NCI-H1092 (cell line): Measurements from ENCODE around the gene NPIPA1.
"Not testable (repeated sequence)": the region's sequence is repeated elsewhere in the genome, so short reads cannot be mapped to it uniquely, and the experiment has no call there.

ENCODE experiments used
- DNase-seq: peaks from one replicate; lab custom pipeline; 2025; lab: John Stamatoyannopoulos, UW

The NPIPA1 gene

DNA sequence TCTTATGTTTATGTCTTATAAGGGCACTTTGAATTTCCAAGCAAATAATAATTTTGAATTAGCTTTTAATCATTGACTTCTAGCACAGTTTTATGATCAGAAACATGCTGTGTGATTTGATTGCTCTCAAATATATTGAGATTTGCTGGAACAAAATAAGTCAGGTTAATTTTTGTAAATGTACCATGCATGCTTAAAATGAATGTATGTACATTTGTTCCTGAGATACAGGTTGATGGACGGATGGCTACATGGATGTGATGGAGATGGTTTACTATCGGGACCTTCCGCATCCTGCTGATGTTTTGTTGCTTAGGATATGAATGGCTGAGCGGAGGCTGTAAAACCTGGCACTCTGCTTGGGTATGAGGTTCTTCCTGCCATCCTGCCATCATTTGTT lies at the start of gene NPIPA1:
NPIPA1 (plus strand) TSS at position 301 of the 400 bp plus-strand sequence; CDS start at position 301, 0 bp downstream.
- not testable (repeated sequence) for DNase-seq

DNA sequence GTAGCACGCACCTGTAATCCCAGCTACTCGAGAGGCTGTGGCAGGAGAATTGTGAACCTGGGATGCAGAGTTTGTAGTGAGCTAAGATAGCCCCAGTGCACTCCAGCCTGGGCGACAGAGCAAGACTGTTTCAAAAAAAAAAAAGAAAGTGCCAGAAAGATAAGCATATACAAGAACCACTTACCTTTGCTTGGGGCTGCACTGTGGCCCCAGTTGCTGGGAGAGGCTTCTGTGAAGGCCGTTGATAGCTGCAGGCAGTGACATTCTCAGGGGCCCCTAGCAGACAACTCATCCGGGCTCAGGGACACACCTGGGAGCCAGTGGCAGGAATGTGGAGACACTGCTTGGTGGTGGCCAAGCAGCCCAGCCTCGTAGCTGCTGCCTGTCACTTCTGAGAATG lies 45.1 kb upstream of the NPIPA1 start:
- DNase-seq, result not testable (repeated sequence)

DNA sequence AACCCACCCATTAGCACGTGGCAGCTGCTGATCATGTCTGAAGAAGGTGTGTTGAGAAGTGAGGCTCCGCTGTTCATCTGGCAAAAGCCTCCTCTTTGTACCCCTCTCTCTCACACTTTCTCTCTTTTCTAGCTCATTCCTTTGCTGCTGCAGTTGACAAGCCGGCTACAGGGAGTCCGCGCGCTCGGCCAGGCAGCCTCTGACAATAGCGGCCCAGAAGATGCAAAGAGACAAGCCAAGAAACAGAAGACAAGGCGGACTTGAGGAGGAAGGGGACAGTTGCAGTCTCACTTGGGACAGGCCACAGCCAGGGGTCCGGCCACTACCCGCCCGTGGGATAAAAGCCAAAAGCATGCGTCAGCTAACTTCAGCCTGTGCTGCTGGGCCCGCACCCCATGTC lies 41.9 kb upstream of the NPIPA1 start:
- DNase-seq, result not testable (repeated sequence)

DNA sequence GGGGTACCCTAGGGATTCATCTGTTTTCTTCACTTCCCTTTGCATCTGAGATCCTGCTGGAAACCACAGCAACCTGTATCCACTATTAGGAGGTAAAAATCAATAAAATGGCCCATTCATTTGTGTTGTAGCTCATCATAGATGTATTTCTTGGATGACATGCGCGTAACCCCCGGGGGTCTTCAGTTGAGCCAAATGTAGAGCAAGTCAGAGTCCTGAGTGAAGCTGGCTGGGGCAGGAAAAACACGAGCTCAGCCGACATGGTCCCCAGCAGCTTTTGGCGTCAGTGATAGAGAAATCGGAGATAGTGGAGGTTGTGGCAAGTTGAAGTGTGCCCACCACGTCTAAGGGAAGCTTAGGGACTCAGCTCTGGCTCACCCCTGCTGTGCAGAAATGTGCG lies 41.2 kb upstream of the NPIPA1 start:
- not testable (repeated sequence) for DNase-seq

DNA sequence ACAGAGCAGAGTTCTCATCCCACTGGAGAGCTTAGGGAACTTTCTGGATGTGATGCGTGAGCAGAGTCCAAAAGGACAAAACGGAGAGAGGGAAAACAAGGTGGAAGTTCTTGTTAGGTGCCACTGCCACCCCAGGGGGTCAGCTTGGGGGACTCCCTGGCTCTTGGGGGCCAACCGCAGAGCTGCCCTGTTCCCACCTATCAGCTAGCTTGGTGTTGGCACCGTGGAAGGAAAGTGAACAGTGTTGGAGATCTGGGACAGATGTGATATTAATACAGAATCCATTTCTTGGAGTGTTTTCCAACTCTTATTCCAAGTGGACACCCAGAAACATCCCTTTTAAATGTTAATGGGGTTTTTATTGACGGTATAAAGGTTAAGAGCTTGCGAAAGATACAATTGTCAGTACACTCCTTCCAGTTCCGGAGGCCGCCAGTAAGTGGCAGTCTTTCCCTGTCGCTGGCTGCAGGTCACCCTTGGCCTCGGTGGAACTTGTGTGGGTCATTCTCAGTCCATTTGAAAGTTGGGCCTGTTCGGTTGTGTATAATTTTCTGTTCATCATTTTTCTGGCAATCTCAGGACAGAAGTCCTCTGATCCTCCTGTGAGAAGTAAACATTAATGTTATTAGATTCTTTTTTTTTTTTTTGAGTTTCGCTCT lies 40.1 kb upstream of the NPIPA1 start:
- DNase-seq, result not testable (repeated sequence)

DNA sequence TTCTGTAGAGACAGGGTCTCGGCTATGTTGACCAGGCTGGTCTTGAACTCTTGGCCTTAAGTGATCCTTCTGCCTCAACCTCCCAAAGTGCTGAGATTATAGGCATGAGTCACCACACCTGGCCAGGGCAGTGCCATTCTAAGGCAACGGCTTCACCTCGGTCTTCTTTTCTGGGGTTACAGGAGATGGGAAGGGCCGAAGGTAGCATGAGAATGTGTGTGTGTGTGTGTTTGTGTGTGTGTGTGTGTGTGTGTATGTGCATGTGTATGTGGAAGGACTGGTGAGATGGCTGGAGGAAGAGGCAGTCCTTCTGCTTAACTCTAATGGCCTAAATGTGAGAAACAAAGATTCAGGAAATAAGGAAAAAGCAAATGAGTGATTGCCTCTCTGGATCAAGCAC lies 39.1 kb upstream of the NPIPA1 start:
- not testable (repeated sequence) for DNase-seq

DNA sequence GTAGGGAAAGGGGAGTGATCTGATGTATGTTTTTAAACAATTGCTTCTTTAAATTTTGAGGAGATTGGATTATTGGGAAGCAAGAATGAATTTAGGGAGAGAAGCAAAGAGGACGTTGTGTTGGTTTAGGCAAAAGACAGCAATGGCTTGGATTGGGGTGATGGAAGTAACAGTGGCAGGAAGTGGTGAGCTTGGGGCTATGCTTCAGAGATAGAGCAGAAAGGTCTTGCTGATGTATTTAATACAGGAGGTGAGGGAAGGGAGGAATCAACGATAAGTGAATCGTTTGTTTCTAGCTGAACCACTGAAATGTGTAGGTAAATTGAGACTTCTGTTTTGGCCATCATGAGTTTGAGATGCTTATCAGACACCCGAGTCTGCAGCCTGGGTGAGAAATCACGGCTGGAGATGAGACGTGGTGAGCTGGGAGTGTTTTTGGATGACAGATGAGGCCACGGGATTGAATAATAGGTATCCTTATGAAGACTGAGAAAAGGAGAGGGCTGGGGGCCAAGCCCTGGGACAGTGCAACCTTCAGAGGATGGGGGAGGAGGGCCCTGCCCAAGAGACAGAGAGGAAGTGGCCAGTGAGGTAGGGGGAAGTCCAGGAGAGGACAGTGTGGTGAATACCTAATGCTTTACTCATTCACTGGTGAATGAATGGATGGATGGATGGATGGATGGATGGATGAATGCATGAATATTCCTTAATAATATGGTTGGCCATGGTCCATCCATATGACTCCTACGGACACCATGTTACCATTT lies 33.9 kb upstream of the NPIPA1 start:
- not testable (repeated sequence) for DNase-seq

DNA sequence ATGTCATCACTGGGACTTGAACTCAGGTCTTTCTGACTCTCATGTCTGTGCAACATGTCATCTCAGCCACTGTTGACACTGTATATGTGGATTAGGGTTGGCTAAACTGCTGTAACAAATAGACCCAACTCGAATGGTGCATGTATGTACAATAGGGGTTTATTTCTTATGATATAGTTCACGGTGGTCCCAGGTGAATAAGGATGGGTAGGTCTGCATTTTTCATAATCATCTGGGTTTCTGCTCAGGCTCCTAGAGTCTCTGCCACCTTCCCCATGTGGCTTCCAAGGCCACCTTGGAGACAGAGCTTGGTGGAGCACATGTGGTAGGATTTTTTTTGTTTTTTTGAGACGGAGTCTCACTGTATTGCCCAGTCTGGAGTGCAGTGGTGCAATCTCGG lies 27.5 kb upstream of the NPIPA1 start:
- not testable (repeated sequence) for DNase-seq

DNA sequence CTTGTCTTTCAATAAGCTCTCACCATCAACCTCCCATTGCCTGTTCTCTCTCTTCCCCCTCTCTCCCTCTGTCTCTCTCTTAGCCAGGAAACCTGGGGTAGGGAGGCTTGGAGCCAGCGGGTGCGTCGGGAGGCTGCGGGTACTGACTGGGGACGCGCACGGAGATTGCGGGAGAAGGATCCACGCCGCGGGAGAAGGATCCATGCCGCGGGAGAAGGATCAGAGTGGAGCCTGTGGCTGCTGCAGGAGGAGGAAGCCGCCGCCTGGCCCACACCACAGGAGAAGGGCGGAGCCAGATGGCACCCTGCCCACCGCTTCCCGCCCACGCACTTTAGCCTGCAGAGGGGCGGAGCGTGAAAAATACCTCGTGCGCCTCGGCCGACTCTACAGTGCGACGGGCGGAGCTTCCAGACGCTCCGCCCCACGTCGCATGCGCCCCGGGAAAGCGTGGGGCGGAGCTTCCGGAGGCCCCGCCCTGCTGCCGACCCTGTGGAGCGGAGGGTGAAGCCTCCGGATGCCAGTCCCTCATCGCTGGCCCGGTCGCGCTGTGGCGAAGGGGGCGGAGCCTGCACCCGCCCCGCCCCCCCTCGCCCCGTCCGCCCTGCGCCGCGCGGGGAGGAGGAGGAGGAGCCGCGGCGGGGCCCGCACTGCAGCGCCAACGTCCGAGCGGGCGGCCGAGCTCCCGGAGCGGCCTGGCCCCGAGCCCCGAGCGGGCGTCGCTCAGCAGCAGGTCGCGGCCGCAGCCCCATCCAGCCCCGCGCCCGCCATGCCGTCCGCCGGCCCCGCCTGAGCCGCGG lies 26.2 kb upstream of the NPIPA1 start:
- not testable (repeated sequence) for DNase-seq

DNA sequence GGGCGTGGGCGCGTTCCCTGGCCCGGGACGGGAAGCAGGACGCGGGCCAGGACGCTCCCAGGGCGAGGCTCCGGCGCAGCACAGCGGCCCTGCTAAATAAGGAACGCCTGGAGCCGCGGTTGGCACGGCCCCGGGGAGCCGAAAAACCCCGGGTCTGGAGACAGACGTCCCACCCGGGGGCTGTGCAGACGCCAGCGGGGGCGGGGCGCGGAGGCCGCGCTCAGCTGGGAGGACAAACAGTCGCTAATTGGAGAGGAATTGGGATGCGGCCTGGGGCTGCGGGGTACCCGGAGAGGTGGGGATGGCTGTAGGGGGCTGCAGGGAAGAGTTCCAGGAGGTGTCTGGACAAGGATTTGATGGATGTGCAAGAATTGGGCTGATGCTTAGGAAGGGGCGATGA lies 25.3 kb upstream of the NPIPA1 start:
- not testable (repeated sequence) for DNase-seq

DNA sequence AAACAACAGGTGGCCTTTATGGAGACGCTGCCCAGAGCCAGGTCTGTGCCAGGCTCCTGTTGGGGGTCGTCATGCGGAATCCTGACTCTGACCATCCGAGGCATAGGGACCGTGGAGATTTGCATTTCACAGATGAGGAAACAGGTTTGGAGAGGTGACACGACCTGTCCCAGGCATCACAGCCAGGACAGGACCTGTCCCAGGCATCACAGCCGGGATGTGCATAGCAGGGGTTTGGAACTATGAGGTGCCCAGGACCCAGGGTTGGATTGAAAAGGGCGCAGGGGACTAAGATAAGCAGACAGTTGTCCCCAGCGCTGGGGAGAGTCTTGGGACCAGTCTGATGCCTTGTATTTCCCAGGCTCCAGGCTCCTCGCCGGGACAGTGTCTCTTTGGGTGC lies 24.7 kb upstream of the NPIPA1 start:
- not testable (repeated sequence) for DNase-seq

DNA sequence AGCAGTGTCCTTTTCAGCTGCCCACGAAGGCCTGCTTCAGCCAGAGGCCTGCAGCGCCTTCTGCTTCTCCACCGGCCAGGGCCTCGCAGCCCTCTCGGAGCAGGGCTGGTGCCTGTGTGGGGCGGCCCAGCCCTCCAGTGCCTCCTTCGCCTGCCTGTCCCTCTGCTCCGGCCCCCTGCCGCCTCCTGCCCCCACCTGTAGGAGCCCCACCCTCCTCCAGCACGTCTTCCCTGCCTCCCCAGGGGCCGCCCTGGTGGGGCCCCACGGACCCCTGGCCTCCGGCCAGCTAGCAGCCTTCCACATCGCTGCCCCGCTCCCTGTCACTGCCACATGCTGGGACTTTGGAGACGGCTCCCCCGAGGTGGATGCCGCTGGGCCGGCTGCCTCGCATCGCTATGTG lies 18.7 kb upstream of the NPIPA1 start:
- not testable (repeated sequence) for DNase-seq

DNA sequence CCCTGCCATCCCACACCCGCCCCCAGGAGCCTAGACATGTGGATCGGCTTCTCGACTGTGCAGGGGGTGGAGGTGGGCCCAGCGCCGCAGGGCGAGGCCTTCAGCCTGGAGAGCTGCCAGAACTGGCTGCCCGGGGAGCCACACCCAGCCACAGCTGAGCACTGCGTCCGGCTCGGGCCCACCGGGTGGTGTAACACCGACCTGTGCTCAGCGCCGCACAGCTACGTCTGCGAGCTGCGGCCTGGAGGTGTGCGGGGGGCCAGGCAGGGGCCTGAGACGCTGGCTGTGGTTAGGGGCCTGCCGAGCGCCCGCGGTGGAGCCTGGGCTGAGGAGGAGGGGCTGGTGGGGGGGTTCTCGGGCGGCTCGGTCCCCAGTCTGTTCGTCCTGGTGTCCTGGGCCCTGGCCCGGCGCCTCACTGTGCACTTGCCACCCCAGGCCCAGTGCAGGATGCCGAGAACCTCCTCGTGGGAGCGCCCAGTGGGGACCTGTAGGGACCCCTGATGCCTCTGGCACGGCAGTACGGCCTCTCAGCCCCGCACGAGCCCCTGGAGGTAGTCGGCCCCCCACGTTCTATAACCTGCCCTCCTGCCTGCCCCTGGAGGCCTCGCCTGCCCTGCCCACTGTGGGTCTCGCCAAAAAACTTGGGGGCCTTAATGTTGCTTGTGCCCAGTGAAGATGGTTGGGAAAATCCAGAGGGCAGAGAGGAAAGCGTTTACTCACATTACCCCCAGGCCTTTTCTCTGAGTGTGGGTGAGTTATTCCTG lies 17.2 kb upstream of the NPIPA1 start:
- DNase-seq, result not testable (repeated sequence)

DNA sequence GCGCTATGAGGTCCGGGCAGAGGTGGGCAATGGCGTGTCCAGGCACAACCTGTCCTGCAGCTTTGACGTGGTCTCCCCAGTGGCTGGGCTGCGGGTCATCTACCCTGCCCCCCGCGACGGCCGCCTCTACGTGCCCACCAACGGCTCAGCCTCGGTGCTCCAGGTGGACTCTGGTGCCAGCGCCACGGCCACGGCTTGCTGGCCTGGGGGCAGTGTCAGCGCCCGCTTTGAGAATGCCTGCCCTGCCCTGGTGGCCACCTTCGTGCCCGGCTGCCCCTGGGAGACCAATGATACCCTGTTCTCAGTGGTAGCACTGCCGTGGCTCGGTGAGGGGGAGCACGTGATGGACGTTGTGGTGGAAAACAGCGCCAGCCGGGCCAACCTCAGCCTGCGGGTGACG lies 15.0 kb upstream of the NPIPA1 start:
- not testable (repeated sequence) for DNase-seq

DNA sequence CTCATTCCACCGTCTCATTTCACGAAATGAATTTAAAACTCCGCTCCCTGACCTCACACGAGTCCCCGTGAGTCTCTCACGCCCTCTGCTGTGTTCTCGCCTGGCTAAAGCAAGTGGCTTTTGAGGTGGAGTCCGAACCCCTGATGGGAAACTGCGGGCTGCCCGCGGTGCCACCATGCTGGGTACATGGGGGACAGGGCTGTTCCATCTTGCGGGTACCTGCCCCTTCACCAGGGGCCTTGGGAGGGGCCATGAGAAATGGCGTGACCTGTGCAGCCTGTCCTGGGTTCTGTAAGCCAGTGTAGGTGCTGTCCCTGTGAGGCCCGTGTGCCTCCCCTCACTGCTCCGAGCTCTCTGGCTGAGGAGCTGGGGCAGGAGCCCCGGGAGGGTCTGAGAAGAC lies 14.3 kb upstream of the NPIPA1 start:
- not testable (repeated sequence) for DNase-seq

DNA sequence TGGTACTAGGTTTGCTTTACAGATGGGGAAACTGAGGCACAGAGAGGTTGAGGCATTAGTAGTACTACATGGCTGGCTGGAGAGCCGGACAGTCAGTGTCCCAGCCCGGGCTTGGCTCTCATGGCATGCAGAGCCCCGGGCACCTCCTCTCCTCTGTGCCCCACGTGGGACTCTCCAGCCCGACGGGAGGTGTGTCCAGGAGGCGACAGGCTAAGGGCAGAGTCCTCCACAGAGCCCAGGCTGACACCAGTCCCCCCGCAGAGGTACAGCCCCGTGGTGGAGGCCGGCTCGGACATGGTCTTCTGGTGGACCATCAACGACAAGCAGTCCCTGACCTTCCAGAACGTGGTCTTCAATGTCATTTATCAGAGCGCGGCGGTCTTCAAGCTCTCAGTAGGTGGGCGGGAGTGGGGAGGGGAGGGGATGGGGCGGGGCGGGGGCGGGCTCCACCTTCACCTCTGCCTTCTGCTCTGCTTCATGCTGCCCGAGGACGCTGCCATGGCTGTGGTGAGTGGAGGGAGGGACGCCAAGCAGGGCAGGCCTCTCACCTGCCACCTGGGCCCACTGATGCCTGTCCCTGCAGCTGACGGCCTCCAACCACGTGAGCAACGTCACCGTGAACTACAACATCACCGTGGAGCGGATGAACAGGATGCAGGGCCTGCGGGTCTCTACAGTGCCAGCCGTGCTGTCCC lies 13.7 kb upstream of the NPIPA1 start:
- not testable (repeated sequence) for DNase-seq

DNA sequence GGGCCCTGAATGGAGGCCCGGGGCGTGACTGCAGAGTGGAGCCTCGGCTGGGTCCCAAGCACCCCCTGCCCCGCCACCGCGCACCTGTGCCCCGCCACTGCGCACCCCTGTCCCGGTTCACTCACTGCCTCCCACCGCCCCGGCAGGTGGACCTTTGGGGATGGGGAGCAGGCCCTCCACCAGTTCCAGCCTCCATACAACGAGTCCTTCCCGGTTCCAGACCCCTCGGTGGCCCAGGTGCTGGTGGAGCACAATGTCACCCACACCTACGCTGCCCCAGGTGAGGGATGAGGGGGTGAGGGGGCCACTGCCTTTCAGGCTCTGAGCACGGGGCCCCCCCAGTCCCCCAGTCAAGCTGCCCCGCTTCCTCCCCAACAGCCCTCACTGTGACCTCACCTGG lies 12.9 kb upstream of the NPIPA1 start:
- not testable (repeated sequence) for DNase-seq

DNA sequence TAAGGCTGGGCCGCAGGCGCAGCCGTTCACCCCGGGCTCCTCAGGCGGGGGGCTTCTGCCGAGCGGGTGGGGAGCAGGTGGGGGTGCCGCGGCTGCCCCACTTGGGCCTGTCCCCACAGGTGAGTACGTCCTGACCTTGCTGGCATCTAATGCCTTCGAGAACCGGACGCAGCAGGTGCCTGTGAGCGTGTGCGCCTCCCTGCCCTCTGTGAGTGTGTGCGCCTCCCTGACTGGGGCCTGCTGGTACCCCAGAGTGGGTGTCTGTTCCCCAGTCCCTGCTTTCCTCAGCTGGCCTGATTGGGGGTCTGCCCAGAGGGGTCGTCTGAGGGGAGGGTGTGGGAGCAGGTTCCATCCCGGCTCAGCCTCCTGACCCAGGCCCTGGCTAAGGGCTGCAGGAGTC lies 12.3 kb upstream of the NPIPA1 start:
- not testable (repeated sequence) for DNase-seq

DNA sequence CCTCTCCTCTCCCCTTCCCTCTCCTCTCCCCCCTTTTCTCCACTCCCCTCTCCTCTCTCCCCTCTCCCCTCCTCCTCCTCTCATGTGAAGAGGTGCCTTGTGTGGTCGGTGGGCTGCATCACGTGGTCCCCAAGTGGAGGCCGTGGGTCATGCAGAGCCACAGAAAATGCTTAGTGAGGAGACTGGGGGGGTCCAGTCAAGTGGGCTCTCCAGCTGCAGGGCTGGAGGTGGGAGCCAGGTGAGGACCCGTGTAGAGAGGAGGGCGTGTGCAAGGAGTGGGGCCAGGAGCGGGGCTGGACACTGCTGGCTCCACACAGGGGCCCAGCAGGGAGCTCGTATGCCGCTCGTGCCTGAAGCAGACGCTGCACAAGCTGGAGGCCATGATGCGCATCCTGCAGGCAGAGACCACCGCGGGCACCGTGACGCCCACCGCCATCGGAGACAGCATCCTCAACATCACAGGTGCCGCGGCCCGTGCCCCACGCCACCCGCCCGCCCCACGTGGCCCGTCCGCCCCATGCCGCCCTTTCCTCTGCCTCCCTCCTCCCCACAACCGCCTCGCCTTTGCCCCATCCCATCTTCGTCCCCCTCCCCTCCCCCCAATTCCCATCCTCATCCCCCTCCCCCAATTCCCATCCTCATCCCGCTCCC lies 9.1 kb upstream of the NPIPA1 start:
- not testable (repeated sequence) for DNase-seq

DNA sequence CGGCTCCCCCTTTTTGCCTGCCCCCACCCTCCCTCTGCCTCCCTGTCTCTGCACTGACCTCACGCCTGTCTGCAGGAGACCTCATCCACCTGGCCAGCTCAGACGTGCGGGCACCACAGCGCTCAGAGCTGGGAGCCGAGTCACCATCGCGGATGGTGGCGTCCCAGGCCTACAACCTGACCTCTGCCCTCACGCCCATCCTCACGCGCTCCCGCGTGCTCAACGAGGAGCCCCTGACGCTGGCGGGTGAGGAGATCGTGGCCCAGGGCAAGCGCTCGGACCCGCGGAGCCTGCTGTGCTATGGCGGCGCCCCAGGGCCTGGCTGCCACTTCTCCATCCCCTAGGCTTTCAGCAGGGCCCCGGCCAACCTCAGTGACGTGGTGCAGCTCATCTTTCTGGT lies 8.1 kb upstream of the NPIPA1 start:
- not testable (repeated sequence) for DNase-seq

DNA sequence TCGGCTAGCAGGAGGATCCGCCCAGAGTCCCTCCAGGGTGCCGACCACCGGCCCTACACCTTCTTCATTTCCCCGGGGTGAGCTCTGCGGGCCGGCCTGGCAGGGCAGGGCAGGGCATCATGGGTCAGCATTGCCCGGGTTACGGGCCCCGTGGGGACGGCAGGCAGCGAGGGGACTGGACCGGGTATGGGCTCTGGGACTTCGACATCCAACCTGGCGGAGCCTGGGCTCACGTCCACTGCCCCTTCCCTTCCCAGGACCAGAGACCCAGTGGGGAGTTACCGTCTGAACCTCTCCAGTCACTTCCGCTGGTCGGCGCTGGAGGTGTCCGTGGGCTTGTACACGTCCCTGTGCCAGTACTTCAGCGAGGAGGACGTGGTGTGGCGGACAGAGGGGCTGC lies 7.0 kb upstream of the NPIPA1 start:
- not testable (repeated sequence) for DNase-seq
